Right lobe of liver (tissue), 4 donors: ENCODE measurements around the gene BRSK2.

Experiments used
- CTCF ChIP-seq, 4 donors: fragments of 200-600 bp in 3 of 4; fragments of 450-650 bp in 1 of 4; IDR thresholded peaks; one replicate each; pipeline versions ENCODE4 v1.5.1 to v1.8.0; 2016 to 2022; ENCODE audit warnings: antibody characterized with exemption in 4 of 4, mild to moderate bottlenecking in 2 of 4
- POLR2A ChIP-seq: fragments of 450-650 bp; IDR thresholded peaks from one replicate; pipeline ENCODE4 v1.6.1; 2017; ENCODE audit warnings: antibody characterized with exemption, mild to moderate bottlenecking
- donor health status: DM: no; HTN: no; CAD: no.
- donor health status: DM: no; HTN: no; CAD: no.
- donor health status: DM: no; HTN: yes; CAD: no.

- TF ChIP-seq CTCF (IDR thresholded peaks at IDR 0.05) (no peak), POLR2A (no peak)
These were observed 48.7 kb downstream of the BRSK2 start for GRCh38 chr11:1438261-1438966.
